LHCN-M2 (cell line): ENCODE measurements around the gene KRT23. TPM values are rescaled to one million over a fixed set of nuclear protein-coding genes. Genes with fewer than 3 reads are reported as not detected.

Source experiments
- DNase-seq: peaks from one replicate; pipeline ENCODE4 v3.0.0-alpha.2; 2012; ENCODE audit warnings: low read depth
- total RNA-seq: library from RNA; depleted of rRNA; stranded (reverse); fragments of >200 nt; gene quantifications from 2 replicates; pipeline ENCODE4 v1.2.3, GENCODE V29; 2014

KRT23 gene
- total RNA-seq, 1 experiment from 2014 or later: not detected

- no peak for DNase-seq
Observed at GRCh38 chr17:40912486-40913210, 24.8 kb downstream of the KRT23 start.

- peak; percentile 37 for DNase-seq
Observed at GRCh38 chr17:40910441-40910841, 27.0 kb downstream of the KRT23 start.

- peak; percentile 60 for DNase-seq
Observed at GRCh38 chr17:40909755-40910154, 27.7 kb downstream of the KRT23 start.

GRCh38 chr17:40909351-40909750 is 28.1 kb downstream of the KRT23 start:
- peak; percentile 97 for DNase-seq

- no peak for DNase-seq
Observed at GRCh38 chr17:40906613-40907012, 30.8 kb downstream of the KRT23 start.

GRCh38 chr17:40905370-40905769 is 32.1 kb downstream of the KRT23 start:
- no peak for DNase-seq

GRCh38 chr17:40903129-40903847 is 34.2 kb downstream of the KRT23 start:
- DNase-seq: peak; percentile 41

GRCh38 chr17:40902498-40902897 is 34.9 kb downstream of the KRT23 start:
- DNase-seq: no peak

- DNase-seq: peak; percentile 18
Observed at GRCh38 chr17:40901981-40902474, 35.4 kb downstream of the KRT23 start.

GRCh38 chr17:40900809-40901356 is 36.6 kb downstream of the KRT23 start:
- no peak for DNase-seq

GRCh38 chr17:40896916-40897455 is 40.5 kb downstream of the KRT23 start:
- DNase-seq: no peak

- no peak for DNase-seq
Observed at GRCh38 chr17:40895106-40895730, 42.2 kb downstream of the KRT23 start.

GRCh38 chr17:40888196-40888720 is 49.2 kb downstream of the KRT23 start:
- no peak for DNase-seq

GRCh38 chr17:40886090-40886489 is 51.4 kb downstream of the KRT23 start:
- peak; percentile 21 for DNase-seq

GRCh38 chr17:40884708-40885512 is 52.5 kb downstream of the KRT23 start, which contains the start of gene KRT20:
Gene KRT20 (minus strand): TSS chr17:40885242. CDS start chr17:40885185, 57 bp downstream.
- no peak for DNase-seq

- no peak for DNase-seq
Observed at GRCh38 chr17:40883626-40884334, 53.7 kb downstream of the KRT23 start.

GRCh38 chr17:40883031-40883430 is 54.4 kb downstream of the KRT23 start:
- DNase-seq: no peak

- no peak for DNase-seq
Observed at GRCh38 chr17:40879026-40879425, 58.4 kb downstream of the KRT23 start.

- no peak for DNase-seq
Observed at GRCh38 chr17:40878044-40878443, 59.4 kb downstream of the KRT23 start.

GRCh38 chr17:40873801-40874200 is 63.6 kb downstream of the KRT23 start:
- no peak for DNase-seq
